ENCODE data around the gene SMC3. TPM values are rescaled to one million over a fixed set of nuclear protein-coding genes. Genes with fewer than 3 reads are reported as not detected.

SMC3 gene
- total RNA-seq, 1 donor from 2014 or later: 18.3 TPM

DNA sequence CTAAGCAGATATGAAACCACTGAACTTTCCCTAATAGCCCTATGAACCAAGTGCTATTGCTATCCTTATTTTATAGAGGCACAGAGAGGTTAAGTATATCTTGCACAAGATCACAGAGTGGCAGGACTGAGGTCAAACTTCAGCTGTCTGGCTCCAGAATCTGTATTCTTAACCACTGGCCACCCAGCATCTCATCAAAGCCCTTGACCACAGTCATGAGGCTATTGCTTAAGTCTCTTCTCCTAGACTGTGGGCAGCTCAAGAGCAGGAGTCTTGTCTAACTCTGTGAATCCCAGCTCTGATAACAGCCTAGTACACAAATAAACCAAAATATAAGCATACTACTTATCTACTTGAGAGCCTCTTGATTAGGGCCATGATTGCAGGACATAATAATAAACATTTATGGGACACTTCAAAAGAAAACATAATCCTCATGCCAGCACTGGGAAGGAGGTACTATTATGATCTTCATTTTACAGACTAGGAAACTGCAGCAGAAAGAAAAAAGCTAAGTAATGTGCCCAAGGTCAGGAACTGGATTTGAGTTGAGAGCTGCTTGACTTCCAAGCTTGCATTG is 22.4 kb upstream of the SMC3 start:
- no peak for DNase-seq (ENCODE audit: low read depth in 2 of 2)

DNA sequence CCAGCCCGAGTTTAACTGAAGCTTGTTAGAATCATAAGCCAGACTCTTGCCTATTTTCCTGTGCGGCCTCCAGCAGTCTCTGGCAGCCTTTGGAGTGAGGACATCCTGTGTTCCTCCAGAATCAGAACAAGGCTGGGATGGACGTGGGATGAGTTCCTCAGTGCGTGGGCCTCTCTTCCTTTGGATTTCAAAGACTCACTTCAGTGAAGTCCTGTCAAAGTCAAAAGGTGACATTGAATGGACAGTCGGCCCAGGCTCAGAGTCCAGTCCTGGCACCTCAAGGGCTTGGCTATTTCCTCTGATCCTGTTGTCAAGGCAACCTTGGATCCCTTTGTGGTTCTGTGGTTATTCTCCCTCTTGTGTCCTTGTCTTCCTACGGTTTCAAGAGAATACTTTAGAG is 21.4 kb upstream of the SMC3 start:
- DNase-seq (ENCODE audit: low read depth in 2 of 2): peak in 1 of 2 donors; percentile 32

DNA sequence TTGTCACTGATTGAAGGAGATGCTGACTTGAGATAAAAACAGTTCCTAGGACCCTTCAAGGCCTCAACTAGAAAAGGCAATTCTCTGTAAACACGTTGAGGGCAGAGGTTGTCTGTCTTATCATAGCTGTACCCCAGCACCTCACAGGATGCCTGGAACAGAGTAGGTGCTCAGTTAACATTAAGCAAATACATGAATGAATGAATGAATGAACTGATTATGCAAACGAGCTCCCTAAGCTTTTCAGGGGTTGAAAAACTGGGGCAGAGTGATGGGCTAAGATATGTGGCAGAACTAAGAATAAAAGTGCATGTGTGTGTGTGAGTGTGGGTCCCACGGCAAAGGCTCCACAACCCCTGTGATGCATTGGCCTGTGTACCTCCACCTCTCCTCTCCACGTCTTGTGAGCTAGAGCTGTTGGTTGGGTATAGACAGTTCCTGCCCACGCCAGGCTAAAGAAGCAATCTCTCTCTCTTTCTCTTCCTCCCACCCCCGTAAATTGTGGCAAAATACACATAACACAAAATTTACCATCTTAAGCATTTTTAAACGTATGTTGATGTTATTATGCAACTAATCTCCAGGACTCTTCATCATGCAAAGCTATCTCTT is 20.9 kb upstream of the SMC3 start:
- no peak for DNase-seq (ENCODE audit: low read depth in 2 of 2)

DNA sequence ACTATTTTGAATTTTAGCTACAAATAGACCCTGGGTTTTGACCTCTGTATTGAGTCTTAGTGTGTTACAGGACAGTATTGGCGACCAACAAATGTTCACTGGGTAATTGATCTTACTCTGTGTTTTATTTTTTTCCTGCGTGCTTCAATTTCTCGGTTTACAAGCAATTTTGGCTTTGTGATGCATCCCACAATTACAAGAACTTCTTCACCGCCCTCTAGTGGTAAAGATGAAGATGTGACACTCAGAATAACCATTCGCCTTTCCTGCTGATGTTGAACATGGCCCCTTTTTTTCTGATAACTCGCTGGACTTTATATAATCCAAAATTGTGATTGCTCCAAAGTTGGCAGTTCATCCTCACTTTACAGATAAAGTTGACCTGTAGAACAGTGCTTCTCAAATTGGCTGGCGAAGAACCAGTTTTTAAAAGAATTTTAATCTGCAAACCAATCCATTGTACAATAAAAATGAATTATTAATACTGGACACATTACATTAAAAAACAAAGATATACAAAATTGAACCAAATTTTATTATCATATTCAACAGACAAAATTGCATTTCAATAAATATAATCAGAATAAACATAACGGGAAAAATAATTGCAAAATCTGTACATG is 20.2 kb upstream of the SMC3 start:
- DNase-seq (ENCODE audit: low read depth in 2 of 2): peak; percentile 76 to 78

DNA sequence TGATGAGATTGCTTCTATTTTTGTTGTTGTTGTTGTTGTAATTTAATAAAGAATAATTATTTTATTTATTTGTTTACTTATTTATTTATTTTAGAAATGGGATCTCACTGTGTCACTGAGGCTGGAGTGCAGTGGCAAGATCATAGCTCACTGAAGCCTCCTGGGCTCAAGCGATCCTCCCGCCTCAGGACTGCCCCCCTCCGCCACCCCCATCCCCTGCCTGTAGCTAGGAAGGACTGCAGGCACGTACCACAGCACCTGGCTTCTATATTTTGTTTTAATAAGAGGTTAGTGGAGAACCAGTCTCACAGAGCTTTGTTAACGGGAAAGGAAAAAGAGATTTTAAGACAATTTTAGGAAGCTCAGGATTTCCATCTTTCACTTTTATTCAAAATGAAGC is 19.5 kb upstream of the SMC3 start:
- DNase-seq (ENCODE audit: low read depth in 2 of 2): no peak

DNA sequence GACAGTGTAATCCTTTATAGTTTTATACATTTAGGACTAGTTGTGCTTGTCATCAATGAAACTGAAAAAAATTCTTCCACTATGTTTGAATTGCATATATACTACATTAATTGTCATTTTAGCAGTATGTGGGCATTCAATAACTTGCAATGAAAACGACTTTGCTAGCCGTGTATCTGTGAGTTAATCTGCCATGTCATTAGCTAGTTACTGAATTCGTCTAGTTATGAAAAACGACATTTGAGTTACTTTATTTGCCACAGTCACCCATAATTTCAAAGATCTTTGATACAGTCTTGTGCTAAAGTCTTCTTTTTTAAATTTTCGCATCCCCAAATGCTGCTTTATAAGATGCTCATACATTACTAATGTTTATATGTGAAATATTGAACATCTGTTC is 18.3 kb upstream of the SMC3 start:
- no peak for DNase-seq (ENCODE audit: low read depth in 2 of 2)

DNA sequence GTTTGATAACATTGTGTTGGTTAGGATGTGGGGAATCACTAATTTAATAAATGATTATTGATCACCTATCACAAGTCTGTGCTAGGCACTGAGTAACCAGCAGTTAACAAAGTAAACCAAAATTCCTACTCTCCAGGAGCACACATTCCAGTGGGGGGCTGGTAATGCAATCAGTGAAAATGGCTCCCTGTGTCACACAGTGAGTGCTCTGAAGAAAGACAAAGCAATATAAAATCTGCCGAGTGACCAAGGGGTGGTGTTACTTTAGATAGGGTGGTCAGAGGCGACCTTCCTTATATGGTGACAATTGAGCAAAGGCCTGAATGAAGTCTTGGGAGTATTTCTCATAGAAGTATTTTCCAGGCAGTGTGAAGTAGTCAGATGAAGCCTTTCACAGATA is 13.6 kb upstream of the SMC3 start:
- DNase-seq (ENCODE audit: low read depth in 2 of 2): no peak

DNA sequence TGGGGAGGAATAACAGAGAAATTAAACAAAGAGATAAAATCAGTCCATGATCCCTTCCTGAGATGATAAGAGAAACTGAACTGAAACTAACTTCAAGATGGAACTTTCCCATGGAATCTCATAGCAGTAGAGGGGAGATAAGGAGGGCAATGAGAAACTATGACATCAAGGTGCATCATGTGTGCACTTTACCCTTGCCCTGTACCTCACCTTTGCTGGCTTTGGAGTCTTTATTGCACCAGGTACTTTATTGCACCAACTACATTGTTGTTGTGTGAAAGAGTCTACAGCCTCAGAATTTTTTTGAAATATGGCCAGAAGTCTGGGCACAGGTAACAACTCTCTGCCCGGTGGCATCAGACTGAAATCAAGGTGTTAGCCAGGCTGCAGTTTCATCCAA is 11.2 kb upstream of the SMC3 start:
- no peak for DNase-seq (ENCODE audit: low read depth in 2 of 2)

DNA sequence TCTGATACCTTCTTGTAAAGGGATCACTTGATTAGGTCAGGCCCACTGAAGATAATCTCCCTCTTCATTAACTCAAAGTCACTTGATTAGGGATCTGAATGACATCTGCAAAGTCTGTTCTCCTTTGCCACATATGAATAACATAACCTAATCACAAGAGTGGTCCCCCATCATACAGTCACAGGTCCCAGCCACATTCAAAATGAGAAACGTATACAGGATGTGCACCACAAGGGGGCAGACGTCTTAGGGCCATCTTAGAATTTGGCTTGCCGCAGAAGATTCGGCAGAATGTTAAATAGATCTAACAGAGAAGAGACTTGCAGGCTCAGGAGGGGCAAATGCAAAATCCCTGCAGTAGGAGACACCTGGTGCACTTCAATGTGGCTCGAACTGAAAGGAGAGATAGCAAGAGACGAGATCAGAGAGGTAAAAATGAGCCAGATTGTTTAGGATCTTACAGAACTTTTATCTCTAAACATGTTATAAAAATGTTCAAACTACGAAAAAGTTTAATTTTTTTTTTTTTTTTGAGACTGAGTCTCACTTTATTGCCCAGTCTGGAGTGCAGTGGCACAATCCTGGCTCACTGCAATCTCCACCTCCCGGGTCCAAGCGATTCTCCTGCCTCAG is 10.4 kb upstream of the SMC3 start:
- peak in 1 of 2 donors; percentile 68 for DNase-seq (ENCODE audit: low read depth in 2 of 2)

DNA sequence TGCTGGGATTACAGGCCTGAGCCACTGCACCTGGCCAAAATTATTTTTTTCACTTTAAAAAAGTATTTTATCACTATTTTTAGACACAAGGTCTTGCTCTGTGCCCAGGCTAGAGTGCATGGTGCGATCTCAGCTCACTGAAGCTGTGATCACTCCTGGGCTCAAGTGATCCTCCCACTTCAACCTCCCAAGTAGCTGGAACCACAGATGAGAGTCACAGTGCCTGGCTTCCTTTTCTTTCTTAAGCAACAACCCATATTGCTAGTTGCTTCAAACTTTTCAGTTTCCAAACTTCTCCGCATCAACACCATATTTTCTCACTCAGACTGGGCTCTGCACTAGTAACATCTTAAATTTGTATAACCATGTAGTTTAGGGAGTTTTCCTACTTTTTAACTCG is 9.5 kb upstream of the SMC3 start:
- DNase-seq (ENCODE audit: low read depth in 2 of 2): no peak

DNA sequence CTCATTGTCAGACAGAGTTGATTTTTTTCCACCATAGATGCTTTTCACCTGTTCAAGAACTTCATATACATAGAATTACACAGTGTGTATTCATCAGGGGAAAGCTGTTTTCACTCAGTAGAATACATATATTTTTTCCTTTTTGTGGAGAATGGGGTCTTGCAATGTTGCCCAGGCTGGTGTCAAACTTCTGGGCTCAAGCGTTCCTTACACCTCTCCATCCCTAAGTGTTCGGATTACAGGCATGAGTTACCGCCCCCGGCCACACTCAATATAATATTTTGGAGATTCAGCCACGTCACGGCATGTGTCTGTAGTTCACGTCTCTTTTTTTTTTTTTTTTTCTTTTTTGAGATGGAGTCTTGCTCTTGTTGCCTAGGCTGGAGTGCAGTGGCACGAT is 7.5 kb upstream of the SMC3 start:
- no peak for DNase-seq (ENCODE audit: low read depth in 2 of 2)

DNA sequence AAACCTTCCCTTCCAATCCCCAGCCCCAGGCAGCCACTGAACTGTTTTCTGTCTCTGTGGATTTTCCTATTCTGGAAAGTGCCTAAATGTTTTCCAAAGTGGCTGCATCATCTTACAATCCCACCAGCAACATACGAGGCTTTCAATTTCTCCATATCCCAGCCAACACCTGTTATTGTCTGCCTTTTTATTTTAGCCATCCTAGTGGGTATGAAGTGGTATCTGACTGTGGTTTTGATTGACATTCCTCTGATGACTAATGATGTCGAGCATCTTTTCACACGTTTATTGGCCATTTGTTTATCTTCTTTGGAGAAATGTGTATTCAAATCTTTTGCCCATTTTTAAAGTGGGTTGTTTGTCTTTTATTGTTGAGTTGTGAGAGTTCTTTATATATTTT is 6.2 kb upstream of the SMC3 start:
- DNase-seq (ENCODE audit: low read depth in 2 of 2): no peak

DNA sequence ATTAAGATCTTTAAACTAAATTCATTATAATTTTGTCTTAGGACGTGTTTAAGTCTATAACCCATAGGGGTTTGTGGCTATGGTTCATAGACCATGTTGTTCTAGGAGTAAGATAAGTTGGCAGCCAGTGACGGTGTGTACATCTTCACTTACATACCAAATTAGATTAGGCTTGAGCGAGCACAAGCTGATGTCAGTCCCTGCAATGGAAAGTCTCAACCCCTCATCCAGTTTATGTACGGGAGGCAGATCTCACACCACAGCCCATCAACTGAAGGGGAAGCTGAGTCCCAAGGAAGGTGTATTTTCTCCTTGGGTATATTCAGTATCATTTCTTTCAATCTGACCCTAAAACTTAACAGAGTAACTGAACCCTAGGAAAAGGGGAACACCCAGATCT is 5.1 kb upstream of the SMC3 start:
- no peak for DNase-seq (ENCODE audit: low read depth in 2 of 2)

DNA sequence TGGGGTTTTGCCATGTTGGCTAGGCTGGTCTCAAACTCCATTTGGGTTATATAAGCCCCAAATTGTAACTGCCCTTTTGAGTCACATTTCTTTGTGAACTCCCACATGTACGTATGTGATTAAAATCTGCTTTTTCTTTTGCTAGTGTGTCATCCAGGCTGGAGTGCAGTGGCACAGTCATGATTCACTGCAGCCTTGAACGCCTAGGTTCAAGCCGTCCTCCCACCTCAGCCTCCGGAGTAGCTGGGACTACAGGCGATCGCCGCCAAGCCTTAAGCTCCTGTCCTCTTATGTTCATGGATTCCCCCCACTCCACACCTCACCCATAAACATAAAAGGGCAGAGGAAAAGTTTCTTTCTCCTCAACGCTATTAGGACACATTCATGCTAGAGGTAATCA is 4.4 kb upstream of the SMC3 start:
- no peak for DNase-seq (ENCODE audit: low read depth in 2 of 2)

DNA sequence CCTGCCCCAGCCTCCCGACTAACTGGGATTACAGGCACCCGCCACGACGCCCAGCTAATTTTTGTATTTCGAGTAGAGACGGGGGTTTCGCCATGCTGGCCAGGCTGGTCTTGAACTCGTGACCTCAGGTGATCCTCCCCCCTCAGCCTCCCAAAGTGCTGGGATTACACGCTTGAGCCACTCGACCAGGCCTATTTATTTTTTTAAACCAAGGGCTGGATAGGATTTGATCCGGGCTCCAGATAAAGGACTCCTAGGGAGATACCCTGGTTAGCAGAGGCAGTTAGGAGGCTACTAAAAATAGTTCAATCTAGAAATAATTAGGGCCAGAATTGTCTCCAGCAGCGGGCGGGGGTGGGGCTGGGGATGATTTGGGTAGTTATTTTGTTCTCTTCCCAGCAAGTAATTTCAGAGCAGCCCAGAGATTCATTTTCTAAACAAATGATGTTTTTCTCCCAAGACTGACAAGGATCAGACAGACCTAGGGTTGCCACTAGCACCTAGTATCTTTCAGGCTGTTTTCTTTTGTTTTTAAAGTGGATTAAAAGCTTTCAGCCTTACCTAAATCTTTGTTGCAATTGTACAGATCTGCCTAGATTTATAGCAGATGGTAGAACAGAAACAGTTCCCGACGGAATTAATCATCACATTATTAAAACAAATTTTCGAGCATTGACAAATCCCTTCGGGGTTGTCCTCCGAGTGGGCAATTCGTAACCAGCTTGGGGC is 859 bp upstream of the SMC3 start:
- DNase-seq (ENCODE audit: low read depth in 2 of 2): no peak

DNA sequence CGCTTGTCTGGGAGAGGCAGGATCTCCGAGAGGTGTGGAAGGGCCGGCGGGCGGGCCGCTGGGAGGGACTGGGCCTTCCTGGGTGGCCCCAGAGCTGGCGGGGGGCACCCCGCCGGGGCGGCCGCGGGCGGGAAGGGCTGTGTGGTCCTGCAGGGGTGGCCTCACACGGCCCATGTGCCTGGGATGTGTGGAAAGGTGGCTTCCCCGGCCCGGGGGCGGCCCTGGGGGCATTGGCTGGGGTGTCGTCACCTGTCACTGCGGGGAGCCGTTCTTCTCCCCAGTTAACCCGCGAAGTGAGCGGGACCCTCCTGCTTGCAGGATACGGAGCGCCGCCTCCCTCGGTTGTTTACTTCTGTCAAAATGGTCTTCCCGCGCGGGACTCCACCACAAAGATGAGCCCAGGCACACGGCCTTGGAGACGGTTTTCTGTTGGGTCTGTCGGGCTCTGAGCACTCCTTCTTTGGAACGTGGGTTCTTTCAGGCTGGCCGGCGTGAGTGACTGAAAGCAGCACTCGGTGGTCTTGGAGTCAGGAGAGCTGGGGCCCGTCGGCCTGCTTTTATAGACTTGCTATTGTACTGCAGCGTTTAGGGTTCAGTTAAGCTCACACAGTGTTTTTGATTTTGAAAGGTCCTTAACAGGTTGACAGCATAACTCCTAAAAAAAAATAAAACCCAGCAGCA is 700 bp downstream of the SMC3 start:
- DNase-seq (ENCODE audit: low read depth in 2 of 2): peak; percentile 17 to 33

DNA sequence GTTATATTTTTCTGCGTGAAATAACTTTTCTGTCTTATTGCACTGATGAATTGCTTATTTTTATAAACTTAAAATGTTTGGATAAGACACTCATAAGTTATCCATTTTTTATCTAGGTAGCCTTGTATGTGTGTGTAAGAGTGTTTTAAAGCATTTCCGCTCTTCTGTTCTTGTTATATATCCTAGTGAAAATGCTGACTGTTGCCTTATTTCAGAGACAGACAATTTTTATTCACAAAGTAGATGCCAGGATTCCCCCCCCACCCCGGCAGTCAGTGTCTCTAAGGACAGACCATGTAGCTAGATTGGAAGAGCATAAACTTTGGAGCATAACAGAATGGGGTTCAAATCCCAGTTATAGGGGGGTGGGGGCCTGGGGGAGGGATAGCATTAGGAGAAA is 1.6 kb downstream of the SMC3 start:
- no peak for DNase-seq (ENCODE audit: low read depth in 2 of 2)

DNA sequence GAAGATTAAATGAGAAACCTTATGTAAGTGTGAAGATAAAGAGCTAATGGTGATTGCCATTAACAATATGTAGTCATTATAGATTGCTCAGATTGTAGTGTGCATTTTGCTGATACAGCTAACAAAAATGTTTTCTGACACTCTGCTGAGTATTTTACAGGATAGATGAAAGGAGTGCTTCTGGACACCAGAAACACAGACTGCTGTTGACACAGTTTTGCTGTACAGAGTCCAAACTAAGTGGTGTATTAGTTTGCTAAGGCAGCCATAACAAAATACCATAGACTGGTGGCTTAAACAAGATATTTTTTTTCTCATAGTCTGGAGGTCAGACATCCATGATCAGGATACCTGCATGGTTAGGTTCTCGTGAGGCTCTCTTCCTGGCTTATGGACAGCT is 2.2 kb downstream of the SMC3 start:
- DNase-seq (ENCODE audit: low read depth in 2 of 2): no peak

DNA sequence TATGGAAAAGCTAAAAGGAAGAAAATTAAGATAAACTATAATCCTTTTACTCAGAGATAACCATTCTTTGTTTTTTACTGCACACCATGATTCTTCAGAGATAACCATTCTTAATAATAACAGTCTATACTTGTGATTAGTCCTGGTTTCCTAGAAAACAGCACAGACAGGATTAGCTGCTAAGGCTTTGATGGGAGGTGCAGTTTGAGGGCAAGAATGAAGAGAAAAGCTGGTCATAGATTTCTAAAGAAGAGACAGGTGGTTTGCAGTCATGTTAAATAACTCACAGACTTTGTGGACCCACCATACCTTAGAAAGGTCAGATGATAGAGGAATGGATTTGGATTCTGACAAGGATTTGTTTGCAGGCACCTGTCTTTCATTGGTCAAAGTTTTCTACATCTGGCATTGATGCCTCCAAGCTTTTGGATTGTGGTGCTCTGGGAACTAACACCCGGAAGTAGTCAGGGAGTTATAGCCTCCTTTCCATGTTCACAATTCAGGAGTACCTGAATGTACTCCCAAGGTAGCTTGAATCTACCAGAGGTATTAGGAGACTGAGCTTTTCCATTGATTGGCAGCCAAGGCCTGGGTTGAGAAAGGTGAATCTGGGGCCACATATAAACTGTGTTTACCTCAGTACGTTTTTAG is 3.7 kb downstream of the SMC3 start:
- DNase-seq (ENCODE audit: low read depth in 2 of 2): no peak

DNA sequence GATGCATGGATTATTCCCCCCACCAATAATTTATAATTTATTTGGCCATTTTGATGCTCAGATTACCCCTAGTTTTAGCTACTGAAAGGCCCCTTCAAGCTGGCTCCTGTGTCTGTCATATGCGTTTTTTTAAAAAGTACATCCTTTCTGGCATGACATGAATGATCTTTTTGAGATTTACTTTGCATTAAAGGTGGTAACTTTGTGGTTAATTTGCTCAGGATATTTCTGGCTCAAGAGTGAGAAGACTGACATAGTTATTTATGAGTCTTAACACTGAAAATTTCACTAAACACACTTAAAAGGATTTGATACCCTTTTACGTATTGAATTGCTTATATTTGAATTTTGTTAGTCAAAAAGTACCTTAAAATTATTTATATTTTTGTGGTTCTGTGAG is 5.4 kb downstream of the SMC3 start:
- no peak for DNase-seq (ENCODE audit: low read depth in 2 of 2)

DNA sequence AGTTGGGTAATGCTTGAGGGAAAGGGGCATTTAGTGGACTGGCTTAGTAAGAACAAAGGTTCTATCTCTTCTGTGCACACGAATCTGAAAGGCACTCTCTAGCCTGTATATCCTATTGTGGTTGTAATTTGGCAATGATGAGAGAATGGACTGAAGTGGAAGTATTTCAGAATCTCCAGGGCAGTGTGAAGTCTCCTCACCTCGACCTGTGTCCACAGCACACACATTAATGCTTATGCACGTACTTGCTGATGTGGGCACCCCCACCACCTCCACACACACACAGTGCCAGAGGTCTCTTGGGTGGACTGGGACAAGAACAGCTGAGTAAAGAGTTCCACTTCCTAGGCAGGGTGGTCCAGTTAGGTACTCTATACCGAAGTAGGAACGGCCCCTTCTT is 6.9 kb downstream of the SMC3 start:
- no peak for DNase-seq (ENCODE audit: low read depth in 2 of 2)
